ENCODE results near the gene YPEL4.

- TF ChIP-seq BHLHE40 (IDR thresholded peaks at IDR 0.05; ENCODE audit: borderline replicate concordance) (no peak), SUZ12 (IDR thresholded peaks at IDR 0.05) (no peak), FOXA1 (IDR thresholded peaks at IDR 0.05) (no peak), ELF4 (IDR thresholded peaks at IDR 0.05) (no peak), ZNF384 (IDR thresholded peaks at IDR 0.05) (no peak), L3MBTL2 (conservative IDR thresholded peaks at IDR 0.05) (no peak), FOXK2 (IDR thresholded peaks at IDR 0.05) (no peak), NFRKB (IDR thresholded peaks at IDR 0.05) (no peak), TARDBP (IDR thresholded peaks at IDR 0.05) (no peak), CTBP1 (IDR thresholded peaks at IDR 0.05; ENCODE audit: borderline replicate concordance) (no peak), FOXM1 (IDR thresholded peaks at IDR 0.05; ENCODE audit: borderline replicate concordance) (no peak), PKNOX1 (IDR thresholded peaks at IDR 0.05) (no peak)
These were observed 35.4 kb downstream of the YPEL4 start for GRCh38 chr11:57614234-57614772.

All from HEK293T (cell line).